Measurements from ENCODE around the gene WDR74.
A peak's percentile ranks its signal among the peaks of the same experiment; 100 is the strongest.

The WDR74 gene

DNA sequence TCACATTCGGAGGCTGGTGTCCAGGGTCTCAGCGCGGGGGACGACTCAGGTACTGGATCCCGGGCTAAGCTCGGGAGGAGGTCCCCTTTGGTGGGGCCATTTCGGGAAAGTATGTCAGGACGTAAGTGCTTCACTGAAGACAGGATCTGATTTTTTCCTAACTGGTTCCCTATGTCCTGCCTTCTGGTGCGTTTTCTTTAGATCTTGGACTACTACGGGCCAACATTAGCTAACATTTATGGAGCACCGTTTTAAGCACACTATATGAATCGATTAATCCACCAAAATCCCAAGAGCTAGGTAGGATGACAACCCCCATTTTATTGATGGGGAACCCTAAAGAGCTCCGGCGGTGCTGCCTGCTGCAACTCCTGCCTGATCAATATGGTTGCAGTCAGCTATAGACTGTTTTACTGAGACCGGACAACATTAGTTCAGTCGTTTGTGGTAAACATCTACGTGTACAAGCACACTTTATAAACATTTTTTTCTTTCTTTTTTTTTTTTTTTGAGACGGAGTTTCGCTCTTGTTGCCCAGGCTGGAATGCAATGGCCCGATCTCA is 17.0 kb upstream of the WDR74 start:
- TF ChIP-seq, protein P1, sequence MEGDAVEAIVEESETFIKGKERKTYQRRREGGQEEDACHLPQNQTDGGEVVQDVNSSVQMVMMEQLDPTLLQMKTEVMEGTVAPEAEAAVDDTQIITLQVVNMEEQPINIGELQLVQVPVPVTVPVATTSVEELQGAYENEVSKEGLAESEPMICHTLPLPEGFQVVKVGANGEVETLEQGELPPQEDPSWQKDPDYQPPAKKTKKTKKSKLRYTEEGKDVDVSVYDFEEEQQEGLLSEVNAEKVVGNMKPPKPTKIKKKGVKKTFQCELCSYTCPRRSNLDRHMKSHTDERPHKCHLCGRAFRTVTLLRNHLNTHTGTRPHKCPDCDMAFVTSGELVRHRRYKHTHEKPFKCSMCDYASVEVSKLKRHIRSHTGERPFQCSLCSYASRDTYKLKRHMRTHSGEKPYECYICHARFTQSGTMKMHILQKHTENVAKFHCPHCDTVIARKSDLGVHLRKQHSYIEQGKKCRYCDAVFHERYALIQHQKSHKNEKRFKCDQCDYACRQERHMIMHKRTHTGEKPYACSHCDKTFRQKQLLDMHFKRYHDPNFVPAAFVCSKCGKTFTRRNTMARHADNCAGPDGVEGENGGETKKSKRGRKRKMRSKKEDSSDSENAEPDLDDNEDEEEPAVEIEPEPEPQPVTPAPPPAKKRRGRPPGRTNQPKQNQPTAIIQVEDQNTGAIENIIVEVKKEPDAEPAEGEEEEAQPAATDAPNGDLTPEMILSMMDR (IDR thresholded peaks at IDR 0.05; ENCODE audit: low read depth, low read length) = no peak

DNA sequence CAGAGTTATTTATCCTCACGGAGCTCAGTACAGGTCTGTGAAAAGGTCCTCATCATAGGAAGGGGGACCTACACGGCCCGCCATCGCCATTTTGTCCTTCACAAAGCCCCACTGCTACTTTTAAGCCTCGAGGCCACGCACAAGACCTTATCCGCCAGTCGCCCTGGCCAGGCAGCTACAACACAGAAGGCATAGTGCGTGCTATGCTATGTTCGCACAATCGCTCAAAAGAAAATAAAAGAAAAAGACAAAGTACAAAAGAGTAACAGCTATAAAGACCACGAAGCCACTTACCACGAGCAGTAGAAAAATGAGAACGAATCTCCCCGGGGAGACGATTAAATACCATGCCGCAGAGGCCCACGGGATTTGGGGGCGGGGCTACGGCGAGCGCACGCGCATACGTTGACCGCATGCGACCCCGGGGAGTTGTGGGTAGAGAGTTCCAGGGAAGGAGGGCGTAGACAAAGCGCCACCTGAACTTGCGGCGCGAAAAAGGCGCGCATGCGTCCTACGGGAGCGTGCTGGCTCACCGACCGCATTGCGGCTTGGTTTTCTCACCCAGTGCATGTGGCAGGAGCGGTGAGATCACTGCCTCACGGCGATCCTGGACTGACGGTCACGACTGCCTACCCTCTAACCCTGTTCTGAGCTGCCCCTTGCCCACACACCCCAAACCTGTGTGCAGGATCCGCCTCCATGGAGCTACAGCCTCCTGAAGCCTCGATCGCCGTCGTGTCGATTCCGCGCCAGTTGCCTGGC is 16.4 kb upstream of the WDR74 start:
- H3K4me3 ChIP-seq (ENCODE audit: low read depth, low read length) = peak overlapping the region; percentile 70
- TF ChIP-seq, protein P1 (IDR thresholded peaks at IDR 0.05; ENCODE audit: low read depth, low read length) = no peak

More for the DNA sequence above, 17.0 kb upstream of the WDR74 start:
- H3K4me3 ChIP-seq (ENCODE audit: low read depth, low read length) = peak overlapping the region; percentile 70

DNA sequence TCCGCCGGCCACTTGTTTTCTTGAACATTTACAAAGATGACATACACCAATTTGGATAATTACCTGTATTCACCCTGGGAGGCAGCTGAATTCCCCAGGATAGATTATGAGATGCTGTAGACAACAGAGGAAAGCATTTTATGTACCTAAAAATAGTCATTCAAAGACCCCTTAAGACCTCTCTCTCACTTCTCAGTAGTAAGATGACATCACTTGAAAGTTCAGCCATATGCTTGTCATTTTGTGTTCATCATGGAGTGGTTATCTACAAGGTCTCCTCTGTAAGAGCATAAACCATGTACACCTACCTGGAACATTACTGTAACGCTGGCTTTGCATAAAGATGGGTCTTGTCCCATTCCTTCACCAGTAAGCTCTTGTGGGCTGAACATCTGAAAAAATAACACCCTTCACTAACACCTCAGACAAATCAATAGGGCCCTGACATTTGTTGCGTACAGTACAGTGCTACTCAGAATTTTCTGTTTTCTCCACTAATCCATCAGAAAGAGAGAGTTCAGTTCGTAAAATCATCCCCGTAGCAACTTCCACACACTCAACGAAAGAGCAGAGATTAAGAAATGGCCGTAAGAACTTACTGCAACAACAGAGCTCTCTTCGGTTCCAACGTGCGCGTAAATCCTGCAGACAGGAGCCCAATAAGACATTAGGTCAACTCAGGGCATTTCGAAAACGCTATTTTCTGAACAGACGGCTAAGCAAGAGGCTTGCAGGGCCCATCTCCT is 15.6 kb upstream of the WDR74 start:
- TF ChIP-seq, protein P1 (IDR thresholded peaks at IDR 0.05; ENCODE audit: low read depth, low read length) = no peak
- peak overlapping the region; percentile 70 for H3K4me3 ChIP-seq (ENCODE audit: low read depth, low read length)

DNA sequence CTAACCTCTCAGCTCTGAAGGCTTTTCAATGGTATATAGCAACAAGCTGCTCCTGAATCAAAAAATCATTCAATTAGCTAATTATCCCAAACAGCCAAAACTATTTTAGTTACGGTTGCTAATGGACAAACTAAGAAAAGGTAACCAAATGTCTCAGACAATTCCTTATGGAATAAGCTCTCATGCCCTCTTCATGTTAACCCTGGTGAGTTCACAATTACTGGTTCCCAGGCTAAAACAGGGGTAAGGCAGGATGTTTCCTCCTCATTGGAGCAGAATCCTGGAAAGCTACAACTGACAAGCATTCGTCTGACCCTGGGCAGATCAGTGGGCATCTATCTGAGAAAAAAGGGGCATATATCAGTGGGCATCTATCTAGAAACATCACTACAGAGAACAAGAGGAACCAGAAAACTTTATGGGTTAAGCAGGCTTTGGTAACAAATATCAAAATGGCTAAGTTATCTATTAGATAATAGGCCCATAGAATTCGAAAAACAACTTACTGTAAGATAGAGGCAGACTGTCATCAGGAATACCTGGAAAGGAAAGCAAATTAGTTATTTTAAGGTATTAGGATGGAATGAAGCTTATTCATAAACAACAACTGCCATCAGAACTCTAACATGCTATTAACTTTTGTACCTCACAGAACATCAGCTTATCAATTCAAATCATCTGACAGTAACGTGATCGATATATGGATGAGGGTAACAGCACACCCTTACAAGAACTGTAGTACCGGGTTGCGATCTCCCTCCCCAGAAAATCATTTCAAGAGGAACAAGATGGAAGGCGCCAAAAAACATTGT is 14.8 kb upstream of the WDR74 start:
- TF ChIP-seq, protein P1 (IDR thresholded peaks at IDR 0.05; ENCODE audit: low read depth, low read length) = no peak
- peak overlapping the region; percentile 70 for H3K4me3 ChIP-seq (ENCODE audit: low read depth, low read length)

DNA sequence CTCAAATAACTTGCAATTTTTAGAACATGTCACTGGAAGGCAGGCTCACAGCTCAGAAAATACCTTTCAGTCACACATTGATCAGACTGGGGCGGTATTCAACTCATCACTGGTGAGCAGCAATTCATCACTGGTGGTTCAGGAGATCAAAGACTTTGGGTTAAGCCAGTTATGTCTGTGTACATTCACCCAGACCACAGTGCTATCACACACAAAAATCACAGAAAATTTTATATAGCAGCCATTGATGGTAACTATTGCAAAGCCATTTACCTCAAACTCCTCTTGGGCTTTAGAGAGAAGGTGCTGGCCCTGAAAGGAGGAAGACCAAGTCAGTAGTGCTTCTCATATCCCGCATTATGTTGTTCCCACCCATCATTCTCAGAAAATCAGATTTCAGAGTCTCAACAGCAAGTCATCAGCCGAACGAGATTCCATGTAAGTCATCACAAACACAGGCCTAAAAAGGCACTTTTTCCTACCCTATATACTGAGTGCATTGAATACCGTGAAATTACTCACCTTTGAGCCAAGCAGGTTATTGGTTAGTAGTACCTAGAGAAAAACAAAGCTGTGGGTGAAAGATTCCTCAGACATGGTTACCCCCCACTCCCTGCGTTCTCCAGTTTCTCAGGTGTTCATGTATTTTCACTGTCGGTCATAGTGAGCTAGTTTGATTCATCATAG is 14.0 kb upstream of the WDR74 start:
- TF ChIP-seq, protein P1 (IDR thresholded peaks at IDR 0.05; ENCODE audit: low read depth, low read length) = no peak
- H3K4me3 ChIP-seq (ENCODE audit: low read depth, low read length) = peak overlapping the region; percentile 70

DNA sequence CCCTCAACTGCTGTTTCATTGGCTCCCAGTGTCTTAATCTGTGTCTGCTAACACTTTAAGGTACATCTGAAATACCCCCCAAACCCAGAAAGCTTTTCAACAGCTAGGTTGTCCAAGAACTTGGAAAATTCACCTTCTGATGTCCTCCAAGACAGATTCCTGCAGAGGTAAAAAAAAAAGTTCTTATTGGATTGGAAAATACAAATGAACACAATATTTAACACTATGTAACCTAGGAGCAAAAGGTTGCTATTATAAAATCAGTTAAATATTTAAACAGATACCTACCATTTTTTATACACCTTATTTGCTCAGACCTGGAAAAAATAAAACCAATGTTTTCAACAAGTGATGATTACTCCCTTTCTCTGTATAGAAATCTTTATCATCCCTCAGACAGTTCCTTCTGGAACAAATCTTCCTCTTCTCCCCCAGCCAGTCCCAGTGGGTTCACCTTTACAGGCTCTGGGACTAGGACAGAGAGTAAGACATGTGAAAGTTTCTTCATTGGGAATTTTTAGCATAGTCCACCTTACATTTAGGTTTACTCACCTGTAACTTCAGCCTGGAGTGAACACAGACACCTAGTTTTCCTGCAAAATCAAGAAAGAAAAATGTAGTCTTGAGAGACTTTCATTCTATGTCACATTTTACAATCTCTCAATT is 13.3 kb upstream of the WDR74 start:
- H3K4me3 ChIP-seq (ENCODE audit: low read depth, low read length) = no peak overlapping the region

More for the DNA sequence above, 13.3 kb upstream of the WDR74 start:
- TF ChIP-seq, protein P1 (IDR thresholded peaks at IDR 0.05; ENCODE audit: low read depth, low read length) = no peak

Data from WI38 (cell line).